ENCODE data around the gene POGZ.
"Not testable (repeated sequence)": the region's sequence is repeated elsewhere in the genome, so short reads cannot be mapped to it uniquely, and the experiment has no call there.

GRCh38 chr1:151390221-151391078 lies 68.8 kb downstream of the POGZ start:
- TF ChIP-seq CTCF (IDR thresholded peaks at IDR 0.05; ENCODE audit: poor library complexity); EZH2phosphoT487 (IDR thresholded peaks at IDR 0.05; ENCODE audit: low read depth, severe bottlenecking, unreplicated experiment): not testable (repeated sequence)

All from hepatocyte (in vitro differentiated cells).